Stimulated activated memory B cell treated with anti-CD40 and anti-IgM and Interleukin-4, amounts not matched to agents 10 μg/mL and 1 μg/mL and 100 μg/mL, for 72 hours (primary cell): ENCODE measurements around the gene NAE1.
"Not testable (repeated sequence)": the region's sequence is repeated elsewhere in the genome, so short reads cannot be mapped to it uniquely, and the experiment has no call there.

Experiments
- ATAC-seq: fragments of 150-1000 bp; cut with Tn5 transposase; 2 replicates; pipeline ENCODE4 v1.10.0; 2021
- H3K27ac Mint-ChIP-seq: one replicate; pipeline ENCODE4 v1.8.0; 2022; ENCODE audit warnings: mild to moderate bottlenecking, mixed read lengths
- H3K27me3 Mint-ChIP-seq: one replicate; pipeline ENCODE4 v1.8.0; 2022; ENCODE audit warnings: mixed read lengths
- H3K36me3 Mint-ChIP-seq: one replicate; pipeline ENCODE4 v1.8.0; 2022; ENCODE audit warnings: mixed read lengths
- H3K4me1 Mint-ChIP-seq: one replicate; pipeline ENCODE4 v1.8.0; 2022; ENCODE audit warnings: mixed read lengths
- H3K4me3 Mint-ChIP-seq: one replicate; pipeline ENCODE4 v1.8.0; 2022; ENCODE audit warnings: mild to moderate bottlenecking, moderate library complexity, mixed read lengths
- H3K9me3 Mint-ChIP-seq: one replicate; pipeline ENCODE4 v1.8.0; 2022; ENCODE audit warnings: mixed read lengths

NAE1 gene

DNA sequence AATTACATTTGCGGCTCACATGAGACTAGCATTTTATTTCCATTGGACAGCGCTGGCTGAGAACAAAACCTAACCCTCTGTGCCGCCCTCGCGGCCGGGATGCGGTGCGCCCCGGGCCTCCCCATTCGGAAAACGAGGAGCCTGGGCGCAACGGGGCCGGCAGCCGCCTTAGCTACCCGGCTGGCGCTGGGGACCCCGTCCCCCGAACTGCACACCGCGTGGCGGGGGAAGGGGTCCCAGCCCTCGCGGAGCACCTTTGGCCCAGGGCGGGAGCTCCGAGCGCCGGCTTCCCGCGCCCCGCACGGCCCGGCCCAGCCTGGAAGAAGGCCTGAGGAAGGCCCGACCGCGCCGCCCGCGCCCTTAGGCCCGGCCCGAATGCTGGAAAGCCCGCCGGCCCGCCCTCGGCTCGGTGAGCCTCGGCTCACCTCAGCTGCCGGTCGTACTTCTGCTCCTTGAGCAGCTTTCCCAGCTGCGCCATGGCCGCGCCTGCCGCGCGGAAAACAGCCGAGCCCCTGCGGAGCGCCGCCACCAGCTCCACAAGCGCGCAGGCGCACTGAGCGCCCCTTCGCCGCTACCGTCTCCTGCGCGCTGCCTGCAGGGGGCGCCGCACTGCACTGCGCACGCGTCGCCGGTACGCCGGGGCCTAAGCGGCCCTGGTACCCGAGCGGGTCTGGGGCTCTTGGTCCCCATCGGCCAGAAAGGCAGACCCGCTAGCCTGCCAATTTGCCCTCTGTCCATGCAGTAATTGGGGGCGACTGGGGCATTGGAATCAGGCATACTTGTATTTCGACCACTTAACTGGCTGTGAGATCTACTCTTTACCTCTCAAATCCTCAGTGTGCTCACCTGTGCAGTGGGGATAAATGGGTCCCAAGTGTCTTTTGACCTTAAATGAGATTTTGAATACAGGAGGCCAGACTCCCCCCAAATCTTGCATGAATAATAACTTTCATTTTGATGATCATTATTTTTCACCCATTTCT is at the start of gene NAE1:
NAE1 (minus strand) TSS at position 555 of the 983 bp plus-strand sequence; CDS start at position 478, 77 bp downstream.
- peaks cover 16% of the 10 kb centered on the region for H3K36me3 Mint-ChIP-seq
- peak within 1 kb of the TSS; percentile 68 for H3K4me3 Mint-ChIP-seq
- ATAC-seq, result peak; percentile 98
- H3K9me3 Mint-ChIP-seq, result no peaks in the 10 kb centered on the region
- H3K4me1 Mint-ChIP-seq, result peaks cover 23% of the 10 kb centered on the region
- H3K27ac Mint-ChIP-seq, result peak within 1 kb of the TSS; percentile 14
- no peaks in the 10 kb centered on the region for H3K27me3 Mint-ChIP-seq

DNA sequence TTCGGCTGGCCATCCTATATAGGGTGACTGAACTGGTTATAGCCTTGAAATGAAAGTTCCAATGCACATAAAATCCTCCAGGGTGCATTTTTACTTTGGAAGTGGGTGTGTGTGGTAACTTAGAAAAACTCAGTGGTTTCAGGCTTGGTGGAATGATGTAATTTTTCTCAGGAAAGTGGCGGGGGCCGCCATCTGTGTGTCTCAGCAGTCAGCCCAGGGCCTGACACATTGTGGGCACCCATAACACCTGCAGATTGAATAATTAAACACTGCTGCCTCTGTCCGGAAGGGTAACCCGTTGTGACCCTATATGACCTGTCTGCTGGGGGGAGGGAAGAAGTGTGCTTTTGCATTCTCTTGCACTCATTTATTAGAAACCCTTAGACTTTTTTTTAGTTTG is 47.3 kb upstream of the NAE1 start:
- ATAC-seq, result peak; percentile 32
- H3K4me3 Mint-ChIP-seq, result no peak overlapping the region
- peaks cover 2% of the 10 kb centered on the region for H3K9me3 Mint-ChIP-seq
- peak overlapping the region; percentile 7 for H3K27ac Mint-ChIP-seq
- H3K36me3 Mint-ChIP-seq, result no peaks in the 10 kb centered on the region
- peaks cover 36% of the 10 kb centered on the region for H3K4me1 Mint-ChIP-seq
- H3K27me3 Mint-ChIP-seq, result no peaks in the 10 kb centered on the region

DNA sequence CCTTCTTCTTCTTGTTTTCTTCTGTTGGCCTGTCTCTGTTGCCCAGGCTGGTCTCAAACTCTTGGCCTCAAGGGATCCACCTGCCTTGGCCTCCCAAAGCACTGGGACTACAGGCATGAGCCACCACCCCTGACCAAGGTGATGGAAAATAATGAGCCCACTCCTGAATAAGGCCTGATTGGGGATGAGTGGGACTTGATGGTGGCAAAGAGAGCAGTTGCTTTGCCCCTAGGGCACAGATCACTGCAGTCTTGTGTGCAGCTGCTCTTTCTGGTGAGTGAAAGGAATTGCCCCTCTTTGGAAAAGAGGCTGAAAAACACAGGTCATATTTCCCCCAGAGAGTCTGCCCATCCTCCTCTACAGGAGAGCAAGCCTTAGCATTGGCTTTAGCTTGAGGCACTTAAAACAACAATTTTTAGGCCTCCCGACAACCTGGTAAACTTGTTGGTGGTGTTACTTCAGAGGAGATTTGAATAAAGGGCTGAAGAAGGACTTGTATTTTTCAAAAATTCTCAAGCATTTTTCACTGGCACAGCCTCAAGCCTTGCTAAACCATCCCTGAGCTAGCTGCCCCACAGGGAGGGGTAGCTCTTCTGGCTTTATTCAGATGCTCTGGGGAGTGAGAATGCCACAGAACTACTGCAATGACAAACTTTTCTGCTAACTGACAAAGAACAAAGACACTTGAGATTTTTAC is 43.5 kb upstream of the NAE1 start:
- peaks cover 27% of the 10 kb centered on the region for H3K4me1 Mint-ChIP-seq
- no peak for ATAC-seq
- peak overlapping the region; percentile 37 for H3K4me3 Mint-ChIP-seq
- H3K9me3 Mint-ChIP-seq, result peaks cover 2% of the 10 kb centered on the region
- peak overlapping the region; percentile 73 for H3K27ac Mint-ChIP-seq
- no peaks in the 10 kb centered on the region for H3K36me3 Mint-ChIP-seq
- no peaks in the 10 kb centered on the region for H3K27me3 Mint-ChIP-seq

DNA sequence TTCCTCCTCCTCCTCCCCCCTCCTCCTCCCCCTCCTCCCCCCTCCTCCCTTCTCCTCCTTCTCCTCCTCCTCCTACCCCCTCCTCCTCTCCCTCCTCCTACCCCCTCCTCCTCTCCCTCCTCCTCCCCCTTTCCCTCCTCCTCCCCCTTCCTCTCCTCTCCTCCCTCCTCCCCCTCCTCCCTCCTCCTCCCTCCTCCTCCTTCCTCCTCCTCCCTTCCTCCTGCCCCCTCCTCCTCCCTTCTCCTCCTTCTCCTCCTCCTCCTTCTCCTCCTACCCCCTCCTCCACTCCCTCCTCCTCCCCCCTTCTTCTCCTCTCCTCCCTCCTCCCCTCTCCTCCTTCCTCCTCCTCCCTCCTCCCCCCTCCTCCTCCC is 42.9 kb upstream of the NAE1 start:
- H3K27ac Mint-ChIP-seq, result peak overlapping the region; percentile 73
- no peaks in the 10 kb centered on the region for H3K36me3 Mint-ChIP-seq
- H3K4me1 Mint-ChIP-seq, result peaks cover 27% of the 10 kb centered on the region
- ATAC-seq, result no peak
- H3K4me3 Mint-ChIP-seq, result no peak overlapping the region
- H3K9me3 Mint-ChIP-seq, result peaks cover 2% of the 10 kb centered on the region
- H3K27me3 Mint-ChIP-seq, result no peaks in the 10 kb centered on the region

DNA sequence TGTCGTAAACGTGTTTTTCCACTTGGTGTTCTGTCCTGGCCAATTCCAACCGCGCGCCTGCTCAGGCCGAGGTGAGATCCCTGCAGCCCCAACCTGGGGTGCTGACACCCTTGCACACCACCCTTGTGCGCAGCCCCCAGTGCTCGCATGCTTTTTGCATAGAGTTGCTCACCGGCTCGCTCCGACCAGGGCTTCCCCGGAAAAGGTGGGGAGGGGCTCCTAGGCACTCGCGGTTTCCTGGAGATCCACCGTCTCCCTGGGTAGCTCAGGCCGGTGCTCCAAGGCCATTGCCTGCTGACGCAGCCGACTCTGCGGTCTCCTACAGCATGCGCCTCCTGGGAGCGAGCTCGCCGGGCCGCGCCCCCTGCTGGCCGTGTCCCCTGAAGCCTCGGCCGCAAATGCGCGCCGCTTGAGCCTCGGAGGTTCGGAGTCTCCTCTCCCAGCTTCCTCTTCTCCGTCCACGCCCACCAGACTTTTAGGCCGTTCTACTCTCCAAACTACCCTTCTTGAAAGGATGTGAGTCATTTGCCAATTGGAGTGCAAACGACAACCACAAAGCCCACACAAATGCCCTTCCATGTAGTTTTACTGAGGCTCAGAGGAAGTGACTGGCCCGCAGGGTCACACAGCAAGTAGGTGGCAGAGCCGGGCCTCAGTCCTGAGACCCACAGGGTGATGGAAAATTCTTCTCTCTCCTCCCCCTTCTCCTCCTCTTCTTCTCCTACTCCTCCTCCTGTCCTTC is 42.3 kb upstream of the NAE1 start:
- peaks cover 2% of the 10 kb centered on the region for H3K9me3 Mint-ChIP-seq
- no peaks in the 10 kb centered on the region for H3K36me3 Mint-ChIP-seq
- peaks cover 4% of the 10 kb centered on the region for H3K27me3 Mint-ChIP-seq
- ATAC-seq, result peak; percentile 92
- H3K4me1 Mint-ChIP-seq, result peaks cover 22% of the 10 kb centered on the region
- peak overlapping the region; percentile 74 for H3K4me3 Mint-ChIP-seq
- H3K27ac Mint-ChIP-seq, result peak overlapping the region; percentile 73

DNA sequence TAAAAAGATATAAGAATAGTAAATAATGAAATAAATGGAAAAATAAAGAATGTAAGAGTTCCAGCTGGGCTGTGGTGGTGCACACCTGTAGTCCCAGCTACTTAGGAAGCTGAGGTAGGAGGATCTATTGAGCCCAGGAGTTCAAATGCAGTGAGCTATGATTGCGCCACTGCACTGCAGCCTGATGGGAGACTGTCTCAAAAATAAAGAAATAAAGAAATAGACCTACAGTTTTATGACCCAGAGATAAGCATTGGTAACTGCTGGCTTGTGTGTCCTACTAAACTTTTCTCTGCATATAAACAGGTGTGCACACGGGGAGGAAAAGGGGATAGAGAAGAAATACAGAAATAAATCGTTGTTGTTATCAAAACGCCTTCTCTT is 41.8 kb upstream of the NAE1 start:
- Mint-ChIP-seq H3K9me3 (peaks cover 2% of the 10 kb centered on the region), H3K36me3 (no peaks in the 10 kb centered on the region), H3K27ac (peak overlapping the region; percentile 73), H3K27me3 (peaks cover 9% of the 10 kb centered on the region), H3K4me3 (peak overlapping the region; percentile 74), H3K4me1 (peaks cover 23% of the 10 kb centered on the region)
- ATAC-seq, result no peak

DNA sequence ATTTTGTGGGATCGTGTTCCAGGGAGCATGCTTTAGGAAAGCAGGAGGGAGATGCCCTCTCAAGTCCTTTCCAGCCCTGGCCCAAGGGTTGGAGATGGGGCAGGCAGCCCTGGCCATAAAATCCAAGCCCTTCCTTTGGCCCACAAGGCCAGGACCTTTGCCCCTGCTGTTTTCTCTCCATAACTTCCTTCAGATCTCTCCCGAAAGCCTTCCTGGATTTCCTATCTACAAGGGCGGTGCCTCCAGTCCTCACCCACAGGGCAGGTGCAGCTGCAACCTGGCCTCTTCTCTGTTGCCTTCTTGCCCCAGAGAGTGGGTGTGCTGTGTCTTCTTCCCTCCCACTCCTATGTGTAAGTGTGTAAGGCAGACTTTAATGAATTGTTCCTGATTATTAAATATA is 41.1 kb upstream of the NAE1 start:
- Mint-ChIP-seq H3K9me3 (peaks cover 2% of the 10 kb centered on the region), H3K4me3 (no peak overlapping the region), H3K27ac (no peak overlapping the region), H3K36me3 (no peaks in the 10 kb centered on the region), H3K27me3 (peaks cover 12% of the 10 kb centered on the region), H3K4me1 (peaks cover 24% of the 10 kb centered on the region)
- ATAC-seq, result no peak

DNA sequence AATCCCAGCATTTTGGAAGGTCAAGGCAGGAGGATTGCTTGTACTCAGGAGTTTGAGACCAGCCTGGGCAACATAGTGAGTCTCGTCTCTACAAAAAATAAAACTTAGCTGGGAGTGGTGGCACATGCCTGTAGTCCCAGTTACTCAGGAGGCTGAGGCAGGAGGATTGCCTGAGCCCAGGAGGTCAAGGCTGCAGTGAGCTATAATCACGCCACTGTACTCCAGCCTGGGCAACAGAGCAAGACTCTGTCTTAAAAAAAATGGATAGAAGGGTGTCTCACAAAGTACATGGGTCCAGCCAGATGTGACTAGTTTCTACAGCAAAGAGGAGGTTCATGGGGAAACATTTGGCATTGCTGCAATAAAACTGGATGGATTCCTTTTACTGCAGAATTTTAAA is 40.6 kb upstream of the NAE1 start:
- H3K4me3 Mint-ChIP-seq, H3K9me3 Mint-ChIP-seq, H3K27ac Mint-ChIP-seq, H3K36me3 Mint-ChIP-seq, ATAC-seq: not testable (repeated sequence)
- peaks cover 12% of the 10 kb centered on the region for H3K27me3 Mint-ChIP-seq
- peaks cover 24% of the 10 kb centered on the region for H3K4me1 Mint-ChIP-seq

DNA sequence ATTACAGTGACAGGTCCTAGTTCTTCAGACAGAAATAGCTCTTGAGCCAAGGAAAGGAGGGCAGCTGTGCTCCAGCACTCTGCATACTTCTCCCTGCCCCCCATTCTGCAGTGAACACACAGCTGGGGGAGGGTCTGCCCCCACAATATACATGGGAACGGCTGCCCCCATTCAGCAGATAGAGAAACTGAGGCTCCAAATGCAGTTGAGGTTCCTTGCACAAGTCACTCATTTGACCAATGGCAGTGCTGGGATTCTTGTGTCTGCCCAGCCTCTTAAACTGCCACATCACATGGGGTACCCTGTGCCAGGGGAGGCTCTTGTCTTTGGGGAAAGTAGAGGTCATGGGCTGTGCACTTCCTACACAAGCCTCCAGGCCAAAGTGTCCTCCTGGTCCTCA is 38.6 kb upstream of the NAE1 start:
- Mint-ChIP-seq H3K27ac (no peak overlapping the region), H3K4me1 (peaks cover 24% of the 10 kb centered on the region), H3K4me3 (no peak overlapping the region), H3K27me3 (peaks cover 12% of the 10 kb centered on the region), H3K9me3 (peaks cover 2% of the 10 kb centered on the region), H3K36me3 (no peaks in the 10 kb centered on the region)
- ATAC-seq, result no peak

DNA sequence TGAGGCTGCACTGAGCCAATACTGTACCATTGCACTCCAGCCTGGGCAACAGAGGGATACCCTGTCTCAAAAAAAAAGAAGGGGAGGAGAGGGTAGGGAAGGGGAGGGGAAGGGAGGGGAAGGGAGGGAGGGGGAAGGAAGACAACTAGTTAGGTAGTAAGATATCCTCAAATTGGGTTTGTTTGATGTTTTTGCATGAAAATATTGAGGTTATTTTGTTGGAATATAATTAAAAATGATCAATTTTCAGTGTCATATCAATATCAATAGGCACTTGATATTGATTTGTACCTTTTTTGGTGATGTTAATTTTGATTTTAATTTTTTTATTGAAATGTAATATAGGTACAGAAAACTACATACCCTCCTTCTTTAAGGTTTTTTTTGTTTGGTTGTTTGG is 32.9 kb upstream of the NAE1 start:
- Mint-ChIP-seq H3K4me3 (no peak overlapping the region), H3K4me1 (peaks cover 7% of the 10 kb centered on the region), H3K36me3 (no peaks in the 10 kb centered on the region), H3K27me3 (peaks cover 21% of the 10 kb centered on the region), H3K27ac (no peak overlapping the region), H3K9me3 (no peaks in the 10 kb centered on the region)
- no peak for ATAC-seq

DNA sequence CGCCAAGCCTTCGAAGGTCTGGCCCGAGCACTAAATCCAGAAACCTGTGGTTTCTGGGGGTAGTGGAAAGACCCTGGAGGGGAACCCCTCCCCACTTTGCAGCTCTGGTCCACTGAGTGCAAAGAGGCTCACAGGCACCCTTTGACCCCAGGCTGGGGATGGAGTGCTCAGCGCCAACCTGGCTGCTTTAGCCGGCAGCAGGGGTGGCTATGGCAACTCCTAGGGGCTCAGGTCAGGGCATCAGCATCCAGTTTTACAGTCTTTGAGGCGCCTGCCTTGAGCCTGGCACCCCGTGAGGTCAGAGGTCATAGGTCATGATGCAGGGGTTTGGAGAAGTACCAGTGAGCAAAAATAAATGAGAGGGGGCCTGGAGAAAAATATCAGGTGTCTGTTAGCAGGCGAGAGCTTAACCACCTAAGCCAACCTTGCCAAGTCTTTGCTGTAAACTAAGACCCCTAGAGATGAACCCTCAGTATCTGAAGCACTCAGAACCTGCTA is 31.3 kb upstream of the NAE1 start:
- peaks cover 9% of the 10 kb centered on the region for H3K27me3 Mint-ChIP-seq
- no peak overlapping the region for H3K4me3 Mint-ChIP-seq
- ATAC-seq, result no peak
- H3K36me3 Mint-ChIP-seq, result no peaks in the 10 kb centered on the region
- H3K27ac Mint-ChIP-seq, result no peak overlapping the region
- H3K4me1 Mint-ChIP-seq, result peaks cover 4% of the 10 kb centered on the region
- no peaks in the 10 kb centered on the region for H3K9me3 Mint-ChIP-seq

DNA sequence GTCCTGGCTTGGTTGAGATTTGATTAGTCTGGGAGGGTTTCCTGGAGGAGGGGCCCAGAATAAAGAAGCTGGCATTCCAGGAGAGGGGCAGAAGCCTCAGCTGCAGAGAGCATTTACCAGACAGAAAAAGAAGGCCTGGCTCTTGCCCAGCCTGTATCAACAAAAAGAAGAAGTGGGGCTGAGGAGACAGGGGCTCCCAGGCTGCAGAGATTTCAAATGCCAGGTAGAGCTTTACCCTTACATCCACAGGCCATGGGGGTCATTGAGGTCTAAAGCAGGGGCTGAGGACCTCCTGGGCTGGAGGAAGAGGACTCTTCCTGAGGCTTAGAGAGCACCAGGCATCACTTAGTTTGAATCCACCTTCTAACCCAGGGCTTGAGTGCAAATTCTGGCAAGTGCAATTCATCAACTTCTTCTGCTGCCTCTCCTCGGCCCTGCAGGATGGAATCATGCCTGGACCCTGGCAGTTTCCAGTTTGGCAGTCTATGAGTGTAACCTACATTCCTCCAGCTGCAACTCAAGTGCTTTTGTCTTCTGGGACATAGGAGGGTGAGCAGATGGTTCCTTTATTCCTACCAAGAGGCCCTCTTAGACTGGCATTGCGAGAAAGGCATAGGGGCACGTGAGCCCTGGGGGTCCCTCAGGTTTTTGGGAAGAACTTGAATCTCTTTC is 28.8 kb upstream of the NAE1 start:
- Mint-ChIP-seq H3K9me3 (no peaks in the 10 kb centered on the region), H3K36me3 (no peaks in the 10 kb centered on the region), H3K27me3 (peaks cover 9% of the 10 kb centered on the region)

DNA sequence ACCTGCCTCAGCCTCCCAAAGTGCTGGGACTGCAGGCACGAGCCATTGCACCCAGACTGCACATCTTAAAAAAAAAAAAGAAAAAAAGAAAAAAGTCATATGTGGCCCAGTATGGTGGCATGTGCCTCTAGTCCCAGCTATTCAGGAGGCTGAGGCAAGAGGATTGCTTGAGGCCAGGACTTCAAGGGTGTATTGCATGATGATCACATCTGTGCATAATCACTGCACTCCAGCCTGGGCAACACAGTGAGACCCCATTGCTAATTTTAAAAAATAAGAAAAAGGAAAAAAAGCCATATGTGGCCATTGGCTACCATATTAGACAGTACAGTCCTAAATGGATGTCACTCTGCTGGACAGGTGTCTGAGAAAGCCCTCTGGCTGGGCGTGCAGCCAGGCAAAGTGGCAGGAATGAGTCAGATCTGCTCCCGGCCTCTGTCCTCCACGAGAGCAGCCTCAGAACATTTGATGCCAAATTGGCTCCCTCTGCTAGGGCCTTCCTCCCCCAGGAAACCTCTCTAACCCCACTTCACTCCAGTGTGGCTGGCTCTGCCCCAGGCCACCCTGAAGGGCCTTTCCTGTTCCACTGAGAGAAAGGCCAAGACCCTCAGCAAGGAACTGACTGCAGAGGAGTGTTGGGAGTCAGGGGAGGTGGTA is 28.1 kb upstream of the NAE1 start:
- H3K4me1 Mint-ChIP-seq, result peaks cover 6% of the 10 kb centered on the region
- no peaks in the 10 kb centered on the region for H3K36me3 Mint-ChIP-seq
- no peak for ATAC-seq
- H3K27me3 Mint-ChIP-seq, result peaks cover 9% of the 10 kb centered on the region
- no peaks in the 10 kb centered on the region for H3K9me3 Mint-ChIP-seq
- H3K27ac Mint-ChIP-seq, result no peak overlapping the region
- no peak overlapping the region for H3K4me3 Mint-ChIP-seq

More for the DNA sequence above, 28.8 kb upstream of the NAE1 start:
- Mint-ChIP-seq H3K4me1 (peaks cover 6% of the 10 kb centered on the region), H3K4me3 (no peak overlapping the region), H3K27ac (no peak overlapping the region)
- ATAC-seq, result no peak

DNA sequence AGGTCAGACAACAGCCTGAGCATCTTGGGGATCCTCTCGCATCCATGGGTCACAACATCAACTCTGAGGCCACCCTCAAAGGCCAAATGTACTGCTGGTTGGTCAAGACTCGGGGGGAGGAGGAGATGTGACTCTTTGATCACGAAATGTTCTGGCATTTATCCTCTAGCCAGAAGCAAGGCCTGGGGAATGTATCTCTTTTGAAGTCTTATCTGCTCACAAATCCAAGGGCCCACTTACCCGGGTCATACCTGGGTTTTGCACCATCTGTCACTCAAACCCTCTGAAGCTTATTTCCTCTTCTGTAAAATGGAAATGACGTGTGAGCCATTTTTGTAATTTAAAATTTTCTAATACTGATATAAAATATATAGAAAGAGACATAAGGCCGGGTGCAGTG is 26.7 kb upstream of the NAE1 start:
- no peaks in the 10 kb centered on the region for H3K9me3 Mint-ChIP-seq
- H3K4me3 Mint-ChIP-seq, result no peak overlapping the region
- H3K27ac Mint-ChIP-seq, result no peak overlapping the region
- no peaks in the 10 kb centered on the region for H3K36me3 Mint-ChIP-seq
- peaks cover 14% of the 10 kb centered on the region for H3K27me3 Mint-ChIP-seq
- ATAC-seq, result no peak
- peaks cover 6% of the 10 kb centered on the region for H3K4me1 Mint-ChIP-seq
